CD4-positive, alpha-beta T cell treated with Interleukin-4 for 4 hours (primary cell): ENCODE measurements around the gene MAPKAP1.
"Not testable (repeated sequence)": the region's sequence is repeated elsewhere in the genome, so short reads cannot be mapped to it uniquely, and the experiment has no call there.

ENCODE experiments used
- DNase-seq: peaks from one replicate; pipeline ENCODE4 v3.0.0-alpha.2; 2020

Gene MAPKAP1

GRCh38 chr9:125600194-125600593 is 106.8 kb downstream of the MAPKAP1 start:
- no peak for DNase-seq

DNA sequence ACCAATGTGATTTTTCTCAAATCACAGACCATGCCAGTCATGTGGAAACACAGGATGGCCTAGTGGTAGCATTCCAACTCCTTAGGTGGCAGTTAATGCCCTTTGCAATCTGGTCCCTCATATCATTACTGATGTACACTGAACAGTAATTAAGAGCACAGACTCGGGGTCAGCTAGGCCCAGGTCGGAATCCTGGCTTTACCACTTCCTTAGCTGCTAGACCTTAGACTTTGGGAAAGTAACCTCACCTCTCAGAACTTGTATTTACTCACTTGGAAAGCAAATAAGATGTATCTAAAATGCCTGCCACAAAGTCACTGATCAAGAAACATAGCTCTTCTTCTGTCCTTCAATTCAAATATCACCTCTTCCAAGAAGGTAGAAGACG is 112.8 kb downstream of the MAPKAP1 start:
- DNase-seq = no peak

DNA sequence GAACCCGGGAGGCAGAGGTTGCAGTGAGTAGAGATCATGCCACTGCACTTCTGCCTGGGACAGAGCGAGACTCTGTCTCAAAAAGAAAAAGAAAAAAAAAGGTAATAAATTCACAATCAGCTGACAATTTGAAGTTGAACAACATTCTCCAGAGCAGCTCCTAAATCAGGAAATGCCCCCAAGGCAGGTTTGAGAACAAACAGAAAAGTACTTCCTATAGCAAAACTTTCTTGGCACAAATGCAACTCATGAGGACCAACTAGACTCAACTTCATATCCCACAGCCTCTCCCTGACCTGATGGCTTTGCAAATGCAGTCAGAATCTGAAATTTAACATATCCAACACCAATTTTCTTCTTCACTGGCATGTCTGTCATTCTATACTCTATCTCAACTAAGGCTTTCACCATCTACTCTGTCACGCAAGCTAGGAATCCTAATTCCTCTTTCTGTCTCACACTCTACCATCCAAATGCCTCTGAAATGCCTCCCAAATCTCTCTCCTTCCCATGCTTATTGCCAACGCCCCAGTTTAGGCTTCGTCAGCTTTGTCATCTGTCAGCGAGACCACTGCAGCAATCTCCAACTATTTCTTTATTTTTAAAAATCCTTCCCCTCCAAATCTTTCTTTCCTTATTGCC is 113.3 kb downstream of the MAPKAP1 start:
- no peak for DNase-seq

GRCh38 chr9:125591888-125592287 is 115.1 kb downstream of the MAPKAP1 start:
- no peak for DNase-seq

DNA sequence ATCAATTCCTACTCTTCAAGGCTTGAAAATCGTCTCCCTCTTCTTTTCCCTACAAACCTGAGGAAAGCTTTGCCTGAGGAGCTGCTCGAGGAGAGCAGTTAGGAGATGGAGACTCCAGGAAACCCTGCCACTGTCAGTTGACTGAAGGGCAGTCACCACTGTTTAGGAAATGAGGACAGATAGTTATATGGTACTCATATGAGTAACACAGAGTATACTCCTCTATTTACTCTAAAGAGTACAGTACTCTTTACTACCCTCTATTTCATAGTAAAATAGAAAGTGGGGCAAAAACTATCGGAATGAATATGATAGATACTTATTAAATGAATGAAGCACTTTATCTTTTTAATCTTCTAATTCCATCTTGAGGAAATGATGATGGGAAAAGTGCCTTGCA is 115.8 kb downstream of the MAPKAP1 start:
- DNase-seq = no peak

- no peak for DNase-seq
Observed at GRCh38 chr9:125589287-125589686, 117.7 kb downstream of the MAPKAP1 start.

- DNase-seq = no peak
Observed at GRCh38 chr9:125587819-125588460, 119.1 kb downstream of the MAPKAP1 start.

GRCh38 chr9:125586172-125586511 is 120.9 kb downstream of the MAPKAP1 start:
- no peak for DNase-seq

GRCh38 chr9:125585503-125586171 is 121.4 kb downstream of the MAPKAP1 start:
- DNase-seq = no peak

GRCh38 chr9:125580701-125581286 is 126.2 kb downstream of the MAPKAP1 start:
- no peak for DNase-seq

- no peak for DNase-seq
Observed at GRCh38 chr9:125579030-125579932, 127.7 kb downstream of the MAPKAP1 start.

GRCh38 chr9:125574126-125574877 is 132.7 kb downstream of the MAPKAP1 start:
- DNase-seq = no peak

DNA sequence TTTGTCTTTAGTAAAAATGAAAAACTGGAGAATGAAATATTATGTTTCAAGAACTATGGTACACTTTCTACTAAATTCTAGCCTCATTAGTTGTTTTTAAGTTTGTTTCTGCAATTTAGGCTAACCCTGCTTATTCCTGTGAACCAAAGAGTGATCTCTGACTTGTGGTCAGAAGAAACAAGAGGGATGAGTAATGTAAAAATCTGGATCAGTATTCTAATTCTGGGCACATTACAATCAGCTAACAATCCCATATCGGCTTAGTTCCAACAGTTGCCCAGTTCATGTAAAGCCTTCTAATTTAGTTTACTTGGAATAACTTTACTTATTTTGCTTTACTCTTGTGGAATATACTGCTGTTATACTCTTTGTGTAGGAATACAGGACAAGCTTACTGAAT is 134.5 kb downstream of the MAPKAP1 start:
- not testable (repeated sequence) for DNase-seq

- DNase-seq = not testable (repeated sequence)
Observed at GRCh38 chr9:125571824-125572223, 135.2 kb downstream of the MAPKAP1 start.

- no peak for DNase-seq
Observed at GRCh38 chr9:125570246-125570645, 136.8 kb downstream of the MAPKAP1 start.

- DNase-seq = no peak
Observed at GRCh38 chr9:125568621-125569020, 138.4 kb downstream of the MAPKAP1 start.

DNA sequence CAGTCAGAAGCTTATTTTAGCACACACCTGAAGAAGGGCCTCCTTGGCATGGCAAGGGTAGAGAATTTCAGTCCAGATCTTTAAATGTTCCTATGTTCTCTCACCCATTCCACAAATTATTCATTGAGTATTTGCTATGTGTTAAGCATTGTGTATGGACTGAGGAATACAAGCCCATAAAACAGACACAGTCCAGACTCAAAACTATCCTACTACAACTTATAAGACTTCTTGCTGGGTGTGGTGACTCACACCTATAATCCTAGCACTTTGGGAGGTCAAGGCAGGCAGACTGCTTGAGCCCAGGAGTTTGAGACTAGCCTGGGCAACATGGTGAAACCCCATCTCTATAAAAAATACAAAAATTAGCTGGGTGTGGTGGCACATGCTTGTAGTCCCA is 141.0 kb downstream of the MAPKAP1 start:
- DNase-seq = not testable (repeated sequence)

- DNase-seq = no peak
Observed at GRCh38 chr9:125565126-125565525, 141.9 kb downstream of the MAPKAP1 start.

GRCh38 chr9:125564631-125565030 is 142.4 kb downstream of the MAPKAP1 start:
- no peak for DNase-seq

DNA sequence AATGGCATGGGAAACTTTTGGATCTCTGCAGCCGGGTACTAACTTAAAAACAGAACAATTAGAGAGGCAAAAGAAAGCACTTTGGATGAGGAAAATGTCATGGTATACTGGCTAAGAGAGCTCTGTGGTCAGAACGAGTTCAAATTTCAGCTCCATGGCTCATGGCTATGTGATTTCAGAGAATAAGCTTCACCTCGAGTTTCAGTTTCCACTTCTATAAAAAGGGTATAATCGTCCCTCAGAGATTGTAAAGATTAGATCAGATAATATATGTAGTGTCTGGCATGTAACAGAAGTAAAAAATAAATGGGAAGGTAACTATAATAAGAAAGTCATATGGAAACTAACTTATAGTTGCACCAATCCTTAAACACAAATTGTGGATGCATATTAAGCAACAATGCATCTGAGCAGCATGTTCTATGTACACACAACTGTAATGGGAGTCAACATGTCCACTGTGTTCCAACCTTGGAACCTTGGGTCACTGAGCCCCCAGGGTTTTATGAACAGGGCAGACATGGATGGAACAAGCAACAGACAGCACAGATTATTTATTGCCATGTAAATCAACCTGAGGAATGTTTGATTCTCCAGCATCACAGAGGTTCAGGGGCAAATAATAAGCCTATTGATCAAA is 145.4 kb downstream of the MAPKAP1 start:
- no peak for DNase-seq

- DNase-seq = no peak
Observed at GRCh38 chr9:125559894-125560293, 147.1 kb downstream of the MAPKAP1 start.

DNA sequence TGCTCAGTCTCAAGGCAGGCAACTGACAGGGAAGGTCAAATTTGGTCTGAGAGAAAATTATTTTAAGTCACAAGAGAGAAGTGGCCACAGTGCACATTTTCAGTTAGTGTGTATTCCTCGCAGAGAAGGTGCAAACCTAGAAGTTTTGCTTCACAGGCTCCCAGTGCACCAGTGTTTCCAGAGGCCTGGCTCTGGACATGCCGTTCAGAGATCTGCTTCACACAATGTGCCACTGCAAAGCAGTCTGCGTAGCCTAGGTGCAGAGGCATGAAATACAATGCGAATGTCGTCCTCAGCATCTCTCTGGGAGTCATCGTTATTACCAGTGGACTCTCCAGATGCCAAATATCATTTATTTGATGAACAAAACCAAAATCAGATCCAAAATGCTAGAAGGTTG is 147.8 kb downstream of the MAPKAP1 start:
- DNase-seq = no peak
